NB4 (cell line): Measurements from ENCODE around the gene S100B.
"Not testable (repeated sequence)": the region's sequence is repeated elsewhere in the genome, so short reads cannot be mapped to it uniquely, and the experiment has no call there.

Experiments
- DNase-seq: peaks from one replicate; pipeline ENCODE4 v3.0.0; 2010; ENCODE audit warnings: low read depth
- H3K4me3 ChIP-seq: one replicate; pipeline ENCODE4 v1.5.1; 2011; ENCODE audit warnings: mild to moderate bottlenecking, low read depth, low read length, moderate library complexity
- MYC ChIP-seq: IDR thresholded peaks from 2 replicates; pipeline ENCODE4 v1.6.1; 2011; ENCODE audit warnings: low read depth, low read length
- POLR2A ChIP-seq: IDR thresholded peaks from 2 replicates; pipeline ENCODE4 v1.6.1; 2011; ENCODE audit warnings: mild to moderate bottlenecking; ENCODE audit not compliant: insufficient read length; ENCODE audit errors: extremely low read depth
- TF ChIP-seq, protein P1 (sequence below): IDR thresholded peaks from one replicate; pipeline ENCODE4 v1.5.1; 2012; ENCODE audit warnings: low read depth, low read length
- TF ChIP-seq, protein P2 (sequence below): IDR thresholded peaks from 2 replicates; pipeline ENCODE4 v1.6.1; 2011; ENCODE audit warnings: low read depth, low read length

S100B gene

DNA sequence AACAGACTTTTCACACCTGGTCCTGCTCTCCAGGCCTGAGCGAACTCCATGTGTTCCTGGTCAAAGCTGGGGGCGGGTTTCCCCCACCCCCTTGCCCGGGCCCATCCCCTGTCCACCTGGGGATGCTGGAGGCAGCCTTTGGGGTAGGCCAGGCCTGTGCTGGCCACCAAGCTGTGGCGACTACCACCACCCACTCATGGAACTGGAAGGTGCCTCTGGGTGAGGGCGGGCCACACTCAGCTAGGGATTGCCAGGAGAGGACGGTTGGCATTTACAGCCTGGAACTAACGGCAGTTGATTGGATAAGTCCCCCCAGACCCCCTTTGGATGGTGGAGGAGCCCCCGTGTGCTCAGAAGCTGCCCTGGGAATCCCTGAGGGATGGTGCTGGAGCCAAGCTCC is 7.9 kb downstream of the S100B start:
- no peak overlapping the region for H3K4me3 ChIP-seq
- TF ChIP-seq POLR2A (no peak), MYC (no peak)
- TF ChIP-seq, protein P1, sequence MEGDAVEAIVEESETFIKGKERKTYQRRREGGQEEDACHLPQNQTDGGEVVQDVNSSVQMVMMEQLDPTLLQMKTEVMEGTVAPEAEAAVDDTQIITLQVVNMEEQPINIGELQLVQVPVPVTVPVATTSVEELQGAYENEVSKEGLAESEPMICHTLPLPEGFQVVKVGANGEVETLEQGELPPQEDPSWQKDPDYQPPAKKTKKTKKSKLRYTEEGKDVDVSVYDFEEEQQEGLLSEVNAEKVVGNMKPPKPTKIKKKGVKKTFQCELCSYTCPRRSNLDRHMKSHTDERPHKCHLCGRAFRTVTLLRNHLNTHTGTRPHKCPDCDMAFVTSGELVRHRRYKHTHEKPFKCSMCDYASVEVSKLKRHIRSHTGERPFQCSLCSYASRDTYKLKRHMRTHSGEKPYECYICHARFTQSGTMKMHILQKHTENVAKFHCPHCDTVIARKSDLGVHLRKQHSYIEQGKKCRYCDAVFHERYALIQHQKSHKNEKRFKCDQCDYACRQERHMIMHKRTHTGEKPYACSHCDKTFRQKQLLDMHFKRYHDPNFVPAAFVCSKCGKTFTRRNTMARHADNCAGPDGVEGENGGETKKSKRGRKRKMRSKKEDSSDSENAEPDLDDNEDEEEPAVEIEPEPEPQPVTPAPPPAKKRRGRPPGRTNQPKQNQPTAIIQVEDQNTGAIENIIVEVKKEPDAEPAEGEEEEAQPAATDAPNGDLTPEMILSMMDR: no peak
- TF ChIP-seq, protein P2, sequence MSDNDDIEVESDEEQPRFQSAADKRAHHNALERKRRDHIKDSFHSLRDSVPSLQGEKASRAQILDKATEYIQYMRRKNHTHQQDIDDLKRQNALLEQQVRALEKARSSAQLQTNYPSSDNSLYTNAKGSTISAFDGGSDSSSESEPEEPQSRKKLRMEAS: no peak
- DNase-seq: no peak

DNA sequence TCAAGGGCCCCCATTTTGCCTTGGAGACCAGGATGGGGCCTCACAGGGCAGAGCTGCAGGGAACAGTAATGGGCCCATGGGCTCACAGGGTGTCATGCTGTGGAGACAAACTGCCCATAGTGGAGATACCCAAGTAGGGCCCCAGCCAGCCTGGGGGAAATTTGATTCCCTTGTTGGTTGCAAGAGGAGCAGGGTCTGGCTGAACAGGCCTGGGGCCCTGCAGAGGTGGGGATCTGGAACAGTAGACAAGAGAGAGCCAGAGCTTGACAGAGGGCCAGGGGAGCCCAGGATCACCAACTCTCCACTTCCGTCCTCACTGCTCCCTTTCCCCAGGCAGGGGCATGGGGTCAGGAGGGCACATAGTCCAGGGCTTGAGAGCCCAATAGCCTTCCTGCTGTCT is 8.7 kb downstream of the S100B start:
- DNase-seq: no peak
- no peak overlapping the region for H3K4me3 ChIP-seq
- TF ChIP-seq POLR2A: no peak
- TF ChIP-seq, protein P2: no peak

DNA sequence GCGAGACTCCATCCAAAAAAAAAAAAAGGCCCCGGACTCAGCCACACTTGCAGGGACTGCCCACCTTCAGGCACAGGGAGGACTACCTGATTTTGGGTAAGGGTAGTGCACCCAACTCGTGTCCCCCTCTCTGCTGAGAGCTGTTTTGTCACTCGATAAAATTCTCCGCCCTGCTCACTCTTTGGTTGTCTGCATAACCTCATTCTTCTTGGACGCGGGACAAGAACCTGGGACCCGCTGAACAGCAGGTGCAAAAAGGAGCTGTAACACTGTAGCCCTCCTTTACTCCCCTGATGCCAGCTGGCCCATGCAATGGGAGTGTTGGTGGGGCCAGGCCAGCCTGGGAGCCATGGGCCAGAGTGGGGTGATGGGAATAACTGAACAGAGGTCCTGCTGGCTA is 10.6 kb downstream of the S100B start:
- TF ChIP-seq POLR2A (no peak), MYC (no peak)
- no peak overlapping the region for H3K4me3 ChIP-seq
- peak; percentile 30 for DNase-seq

DNA sequence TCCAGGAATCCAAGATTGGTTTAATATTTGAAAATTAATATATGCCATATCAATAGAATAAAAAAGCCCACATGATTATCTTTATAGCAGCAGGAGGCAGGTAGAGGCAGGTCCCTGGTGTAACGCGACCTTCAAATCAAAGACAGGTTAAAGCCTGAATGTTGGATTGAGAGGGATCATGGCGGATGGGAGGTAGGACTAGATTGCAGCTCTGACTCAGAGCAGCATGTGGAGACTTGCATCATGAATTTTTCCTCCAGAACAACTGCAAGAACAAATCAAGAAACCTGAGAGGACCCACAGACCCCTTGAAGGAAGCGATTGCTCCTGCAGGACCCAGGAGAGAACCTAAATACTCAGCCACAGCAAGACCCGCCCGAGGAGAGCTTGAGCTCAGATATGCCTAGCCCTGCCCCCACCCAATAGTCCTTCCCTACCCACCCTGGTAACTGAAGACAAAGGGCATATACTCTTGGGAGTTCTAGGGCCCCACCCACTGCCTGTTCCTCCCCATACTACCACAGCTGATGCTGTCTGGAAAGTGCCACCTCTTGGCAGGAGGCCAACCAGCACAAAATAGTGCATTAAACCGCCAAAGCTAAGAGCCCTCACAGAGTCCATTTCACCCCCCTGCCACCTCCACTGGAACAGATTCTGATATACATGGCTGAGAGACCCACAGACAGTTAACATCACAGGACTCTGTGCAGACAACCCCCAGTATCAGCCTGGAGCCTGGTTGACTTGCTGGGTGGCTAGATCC is 19.5 kb downstream of the S100B start:
- peak; percentile 26 for DNase-seq
- no peak overlapping the region for H3K4me3 ChIP-seq
- TF ChIP-seq MYC: no peak
- TF ChIP-seq, protein P1: no peak
- TF ChIP-seq, protein P2: no peak
- TF ChIP-seq POLR2A: no peak

DNA sequence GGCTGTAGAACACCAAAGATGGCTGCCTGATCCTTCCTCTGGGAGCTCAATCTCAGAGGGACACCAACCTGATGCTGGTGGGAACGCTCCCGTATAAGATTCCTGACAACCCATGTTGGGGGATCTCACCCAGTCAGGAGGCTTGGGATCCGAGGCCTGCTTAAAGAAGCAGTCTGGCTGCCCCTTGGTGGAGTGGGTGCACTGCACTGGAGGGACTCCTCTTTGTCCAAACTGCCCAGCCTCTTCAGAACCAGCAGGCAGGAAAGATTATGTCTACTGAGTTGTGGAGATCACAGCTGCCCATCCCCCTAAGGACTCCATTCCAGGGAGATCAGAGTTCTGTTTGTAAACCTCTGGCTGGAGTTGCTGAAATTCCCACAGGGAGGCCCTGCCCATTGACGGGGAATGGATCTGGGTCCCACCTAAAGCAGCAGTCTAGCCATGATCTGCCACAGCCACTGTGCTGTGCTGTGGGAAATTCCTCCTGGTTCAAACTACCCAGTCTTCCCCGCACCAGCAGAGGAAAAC is 23.0 kb downstream of the S100B start:
- no peak for DNase-seq

DNA sequence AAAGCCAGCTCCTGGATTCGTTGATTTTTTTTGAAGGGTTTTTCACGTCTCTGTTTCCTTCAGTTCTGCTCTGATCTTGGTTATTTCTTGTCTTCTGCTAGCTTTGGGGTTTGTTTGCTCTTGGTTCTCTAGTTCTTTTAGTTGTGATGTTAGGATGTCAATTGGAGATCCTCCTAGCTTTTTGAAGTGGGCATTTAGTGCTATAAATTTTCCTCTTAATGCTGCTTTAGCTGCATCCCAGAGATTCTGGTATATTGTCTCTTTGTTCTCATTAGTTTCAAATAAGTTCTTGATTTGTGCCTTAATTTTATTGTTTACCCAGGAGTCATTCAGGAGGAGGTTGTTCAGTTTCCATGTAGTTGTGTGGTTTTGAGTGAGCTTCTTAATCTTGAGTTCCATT is 25.5 kb downstream of the S100B start:
- H3K4me3 ChIP-seq, DNase-seq: not testable (repeated sequence)

More for the DNA sequence above, 23.0 kb downstream of the S100B start:
- no peak overlapping the region for H3K4me3 ChIP-seq
- TF ChIP-seq MYC: no peak
- no peak for TF ChIP-seq POLR2A
- TF ChIP-seq, protein P2: no peak
- TF ChIP-seq, protein P1: no peak

DNA sequence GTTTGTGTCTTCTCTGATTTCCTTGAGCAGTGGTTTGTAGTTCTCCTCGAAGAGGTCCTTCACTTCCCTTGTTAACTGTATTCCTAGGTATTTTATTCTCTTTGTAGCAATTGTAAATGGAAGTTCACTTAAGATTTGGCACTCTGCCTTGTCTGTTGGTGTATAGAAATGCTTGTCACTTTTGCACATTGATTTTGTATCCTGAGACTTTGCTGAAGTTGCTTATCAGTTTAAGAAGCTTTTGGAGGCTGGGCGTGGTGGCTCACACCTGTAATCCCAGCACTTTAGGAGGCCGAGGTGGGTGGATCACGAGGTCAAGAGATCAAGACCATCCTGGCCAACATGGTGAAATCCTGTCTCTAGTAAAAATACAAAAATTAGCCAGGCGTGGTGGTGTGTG is 27.1 kb downstream of the S100B start:
- DNase-seq, H3K4me3 ChIP-seq: not testable (repeated sequence)

DNA sequence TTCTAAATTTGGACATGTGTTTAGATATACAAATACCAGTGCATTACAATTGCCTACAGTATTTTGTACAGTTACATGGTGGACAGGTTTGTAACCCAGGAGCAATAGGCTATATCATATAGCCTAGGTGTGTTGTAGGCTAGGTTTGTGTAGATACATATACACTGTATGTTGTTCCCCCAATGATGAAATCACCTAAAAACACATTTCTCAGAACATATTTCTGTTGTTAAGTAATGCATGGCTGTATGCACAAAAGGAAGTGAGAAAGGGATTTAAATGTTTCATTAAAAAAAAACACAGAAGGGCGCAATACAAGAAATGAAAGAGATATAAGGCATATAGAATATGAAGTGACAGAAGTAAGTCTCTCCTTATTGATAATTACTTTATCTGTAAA is 32.0 kb downstream of the S100B start:
- H3K4me3 ChIP-seq: no peak overlapping the region
- TF ChIP-seq, protein P1: no peak
- TF ChIP-seq POLR2A (no peak), MYC (no peak)
- TF ChIP-seq, protein P2: no peak
- no peak for DNase-seq
